Stomach (tissue), 9 donors: ENCODE results near the gene PCP2. TPM values are rescaled to one million over a fixed set of nuclear protein-coding genes. Genes with fewer than 3 reads are reported as not detected.

ENCODE experiments used
- DNase-seq, 2 donors: peaks; one replicate each; pipeline versions ENCODE4 v3.0.0 to v3.0.0-alpha.2; 2013 to 2019
- H3K27ac ChIP-seq, 5 donors: fragments of 200-600 bp in 4 of 5; sonication (generic) in 4 of 5; one replicate each; pipeline ENCODE4 v1.5.1; 2013 to 2019; ENCODE audit warnings: mild to moderate bottlenecking in 1 of 5, moderate library complexity in 1 of 5
- H3K27me3 ChIP-seq, 3 donors: fragments of 200-600 bp; sonication (generic); one replicate each; pipeline ENCODE4 v1.5.1; 2017 to 2019; ENCODE audit warnings: mixed run types in 1 of 3
- H3K36me3 ChIP-seq, 4 donors: fragments of 200-600 bp; sonication (generic); 1 replicate in 3 of 4; 2 replicates in 1 of 4; pipeline ENCODE4 v1.5.1; 2016 to 2019
- H3K4me1 ChIP-seq, 4 donors: fragments of 200-600 bp; sonication (generic); one replicate each; pipeline ENCODE4 v1.5.1; 2016 to 2019
- H3K4me3 ChIP-seq, 4 donors: fragments of 200-600 bp; sonication (generic) in 3 of 4; one replicate each; pipeline ENCODE4 v1.5.1; 2016 to 2019; ENCODE audit warnings: mild to moderate bottlenecking in 1 of 4
- H3K9me3 ChIP-seq, 4 donors: fragments of 200-600 bp; sonication (generic); one replicate each; pipeline ENCODE4 v1.5.1; 2016 to 2019
- EP300 ChIP-seq: sonication (generic); formaldehyde crosslinking; IDR thresholded peaks from one replicate; pipeline ENCODE4 v1.6.1; 2017; ENCODE audit warnings: antibody characterized with exemption
- POLR2A ChIP-seq, 4 donors: fragments of 450-650 bp; IDR thresholded peaks; one replicate each; pipeline ENCODE4 v1.6.1; 2016; ENCODE audit warnings: antibody characterized with exemption in 4 of 4, control low read depth in 2 of 4, mild to moderate bottlenecking in 1 of 4, moderate library complexity in 1 of 4
- POLR2AphosphoS5 ChIP-seq, 3 donors: sonication (generic); formaldehyde crosslinking; IDR thresholded peaks; one replicate each; pipeline ENCODE4 v1.6.1; 2016; ENCODE audit warnings: antibody characterized with exemption in 3 of 3
- WGBS, 5 donors: extraction: QIAGEN DNeasy Blood & Tissue Kit in 3 of 5; methylation state at CpG; one replicate each; pipeline versions ENCODE4 v1.1.5 to v1.1.7; 2013 to 2018; 5-methylcytosine and 5-hydroxymethylcytosine counted together
- intact Hi-C: fragments of 100-400 bp; cut with DNase I; formaldehyde crosslinking; loops from one replicate; pipeline ENCODE4 v1.15.1; 2023; ENCODE audit warnings: low total_unique reads
- polyA plus RNA-seq, 3 donors: library from polyadenylated mRNA; stranded (reverse); fragments of 200-250 nt; gene quantifications; one replicate each; pipeline ENCODE4 v1.2.3, GENCODE V29; 2013
- total RNA-seq, 5 donors: library from RNA; depleted of rRNA; stranded (reverse); fragments of >200 nt; gene quantifications; one replicate each; pipeline versions ENCODE4 v1.1.0 to v1.2.3, GENCODE V29; 2014 to 2016
- TF ChIP-seq, protein P1 (sequence below), 7 experiments: fragments of 450-650 bp in 4 of 7; fragments of 200-600 bp in 3 of 7; sonication (generic) in 3 of 7; IDR thresholded peaks; one replicate each; pipeline ENCODE4 v1.5.1; 2016 to 2019; ENCODE audit warnings: antibody characterized with exemption in 7 of 7, control low read depth in 2 of 7, mild to moderate bottlenecking in 1 of 7
- donor health status: healthy with polysubstance abuse.
- donor health status: Bipolar disorder and iron deficiency.
- donor health status: healthy.

Gene PCP2
- total and polyA plus RNA-seq, 8 donors: 2.7 to 9.3 (median 4.0) TPM; not detected in 4

GRCh38 chr19:7638802-7639465 is 5.4 kb upstream of the PCP2 start:
- Histone ChIP-seq H3K4me1 (peaks cover 0 to 43% (median 28%) of the 10 kb centered on the region in 4 donors), H3K27ac (no peak overlapping the region), H3K4me3 (peak overlapping the region in 1 of 4 donors; percentile 3), H3K9me3 (no peaks in the 10 kb centered on the region), H3K27me3 (peaks cover 0 to 64% (median 9%) of the 10 kb centered on the region in 3 donors), H3K36me3 (peaks cover 0 to 45% (median 19%) of the 10 kb centered on the region in 4 donors)
- WGBS, 5 donors: 78 to 88% (median 79%) methylated on average over 9 to 12 of the region's 12 CpGs
- no peak for DNase-seq
- TF ChIP-seq EP300 (no peak), POLR2A (IDR thresholded peaks at IDR 0.05) (no peak), POLR2AphosphoS5 (IDR thresholded peaks at IDR 0.05) (no peak)
- TF ChIP-seq, protein P1, sequence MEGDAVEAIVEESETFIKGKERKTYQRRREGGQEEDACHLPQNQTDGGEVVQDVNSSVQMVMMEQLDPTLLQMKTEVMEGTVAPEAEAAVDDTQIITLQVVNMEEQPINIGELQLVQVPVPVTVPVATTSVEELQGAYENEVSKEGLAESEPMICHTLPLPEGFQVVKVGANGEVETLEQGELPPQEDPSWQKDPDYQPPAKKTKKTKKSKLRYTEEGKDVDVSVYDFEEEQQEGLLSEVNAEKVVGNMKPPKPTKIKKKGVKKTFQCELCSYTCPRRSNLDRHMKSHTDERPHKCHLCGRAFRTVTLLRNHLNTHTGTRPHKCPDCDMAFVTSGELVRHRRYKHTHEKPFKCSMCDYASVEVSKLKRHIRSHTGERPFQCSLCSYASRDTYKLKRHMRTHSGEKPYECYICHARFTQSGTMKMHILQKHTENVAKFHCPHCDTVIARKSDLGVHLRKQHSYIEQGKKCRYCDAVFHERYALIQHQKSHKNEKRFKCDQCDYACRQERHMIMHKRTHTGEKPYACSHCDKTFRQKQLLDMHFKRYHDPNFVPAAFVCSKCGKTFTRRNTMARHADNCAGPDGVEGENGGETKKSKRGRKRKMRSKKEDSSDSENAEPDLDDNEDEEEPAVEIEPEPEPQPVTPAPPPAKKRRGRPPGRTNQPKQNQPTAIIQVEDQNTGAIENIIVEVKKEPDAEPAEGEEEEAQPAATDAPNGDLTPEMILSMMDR (IDR thresholded peaks at IDR 0.05): no peak
- intact Hi-C loops: no loop called here

- Histone ChIP-seq H3K27me3 (peaks cover 0 to 53% (median 9%) of the 10 kb centered on the region in 3 donors), H3K27ac (peak overlapping the region; percentile 84 to 96 (median 90)), H3K4me1 (peaks cover 0 to 37% (median 28%) of the 10 kb centered on the region in 4 donors), H3K4me3 (peak overlapping the region; percentile 60 to 73 (median 62)), H3K36me3 (peaks cover 0 to 41% (median 18%) of the 10 kb centered on the region in 4 donors), H3K9me3 (no peaks in the 10 kb centered on the region)
- intact Hi-C loops: no loop called here
- 22 to 37% (median 28%) methylated on average over 21 to 30 of the region's 30 CpGs for WGBS, 5 donors
- DNase-seq: peak; percentile 67 to 73
- TF ChIP-seq POLR2AphosphoS5 (IDR thresholded peaks at IDR 0.05) (peak in 2 of 3 donors; percentile 31 to 47), EP300 (no peak), POLR2A (IDR thresholded peaks at IDR 0.05) (no peak)
- TF ChIP-seq, protein P1 (IDR thresholded peaks at IDR 0.05): no peak
Observed at GRCh38 chr19:7637374-7638256, 4.1 kb upstream of the PCP2 start.

DNA sequence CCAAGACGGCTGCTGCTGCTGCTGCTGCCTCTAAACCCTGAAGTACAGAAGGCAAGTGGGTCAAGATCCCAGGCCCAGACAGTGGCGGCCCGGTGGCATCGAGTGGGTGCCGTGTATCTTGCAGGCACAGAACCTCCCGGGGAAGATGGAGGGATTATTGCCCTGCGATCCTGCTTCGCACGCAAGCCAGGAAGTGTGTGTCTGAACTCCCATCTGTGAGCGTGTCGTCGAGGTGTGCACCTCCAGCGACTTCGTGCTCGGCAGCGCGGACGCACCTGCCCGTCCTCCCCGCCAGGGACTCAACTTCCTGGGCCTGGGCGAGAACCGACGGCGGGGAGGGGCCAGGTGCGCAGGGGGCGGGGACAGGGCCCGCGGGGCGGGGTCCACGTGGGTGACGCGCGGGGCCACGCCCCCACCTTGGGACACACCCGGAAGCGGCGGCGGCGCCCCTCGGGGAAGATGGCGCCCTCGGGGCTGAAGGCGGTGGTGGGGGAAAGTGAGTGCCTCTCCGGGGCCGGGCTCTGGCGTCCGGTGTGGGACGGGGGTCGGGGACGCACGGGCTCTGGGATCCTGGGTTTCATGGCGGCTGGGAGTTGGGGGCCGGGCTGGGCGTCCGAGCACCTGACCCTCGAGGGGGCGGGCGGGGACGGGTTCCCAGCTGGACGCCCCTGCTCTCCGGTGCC is 3.3 kb upstream of the PCP2 start, which contains the start of gene STXBP2:
TSS of gene STXBP2 (plus strand) at position 420 of the 683 bp plus-strand sequence. CDS start at position 460, 40 bp downstream.
- 7 to 25% (median 8%) methylated on average over 26 to 61 of the region's 61 CpGs for WGBS, 5 donors
- intact Hi-C loops: no loop called here
- Histone ChIP-seq H3K27me3 (peaks cover 0 to 45% (median 9%) of the 10 kb centered on the region in 3 donors), H3K36me3 (peaks cover 0 to 41% (median 21%) of the 10 kb centered on the region in 4 donors), H3K9me3 (no peaks in the 10 kb centered on the region), H3K4me1 (peaks cover 0 to 40% (median 28%) of the 10 kb centered on the region in 4 donors), H3K4me3 (peak within 1 kb of the TSS; percentile 60 to 73 (median 62)), H3K27ac (peak within 1 kb of the TSS; percentile 84 to 96 (median 90))
- DNase-seq: peak; percentile 93
- TF ChIP-seq EP300 (no peak), POLR2A (IDR thresholded peaks at IDR 0.05) (peak in 1 of 4 donors; percentile 42), POLR2AphosphoS5 (IDR thresholded peaks at IDR 0.05) (peak in 2 of 3 donors; percentile 86 to 89)
- TF ChIP-seq, protein P1 (IDR thresholded peaks at IDR 0.05): peak in 3 of 7 experiments; percentile 25 to 51 (median 26)
